Right lobe of liver (tissue), 6 donors: ENCODE results near the gene GZMA. TPM values are rescaled to one million over a fixed set of nuclear protein-coding genes. Genes with fewer than 3 reads are reported as not detected.
"Not testable (repeated sequence)": the region's sequence is repeated elsewhere in the genome, so short reads cannot be mapped to it uniquely, and the experiment has no call there.

ENCODE experiments used
- ATAC-seq, 4 donors: fragments of 200-7000 bp; cut with Tn5 transposase; one replicate each; pipeline ENCODE4 v1.9.1; 2020; ENCODE audit warnings: mild to moderate bottlenecking in 4 of 4, moderate library complexity in 4 of 4
- DNase-seq, 3 donors: peaks; one replicate each; pipeline ENCODE4 v3.0.0-alpha.2; 2020
- H3K27ac ChIP-seq, 3 donors: fragments of 200-600 bp; one replicate each; pipeline ENCODE4 v1.8.0; 2022
- H3K27me3 ChIP-seq, 2 donors: fragments of 200-600 bp; one replicate each; pipeline ENCODE4 v1.8.0; 2022
- H3K36me3 ChIP-seq, 4 donors: fragments of 200-600 bp; sonication (generic) in 1 of 4; one replicate each; pipeline versions ENCODE4 v1.5.1 to v1.8.0; 2017 to 2022; ENCODE audit warnings: control low read depth in 1 of 4
- H3K4me1 ChIP-seq, 4 donors: fragments of 200-600 bp; sonication (generic) in 1 of 4; one replicate each; pipeline versions ENCODE4 v1.5.1 to v1.8.0; 2017 to 2022; ENCODE audit warnings: control low read depth in 1 of 4
- H3K4me3 ChIP-seq, 3 donors: fragments of 200-600 bp; one replicate each; pipeline ENCODE4 v1.8.0; 2022
- H3K9me3 ChIP-seq, 4 donors: fragments of 200-600 bp; sonication (generic) in 1 of 4; one replicate each; pipeline versions ENCODE4 v1.5.1 to v1.8.0; 2017 to 2022; ENCODE audit warnings: control low read depth in 1 of 4
- POLR2A ChIP-seq: fragments of 450-650 bp; IDR thresholded peaks from one replicate; pipeline ENCODE4 v1.6.1; 2017; ENCODE audit warnings: antibody characterized with exemption, mild to moderate bottlenecking
- WGBS: methylation state at CpG from one replicate; pipeline ENCODE4 v1.1.6; 2018; ENCODE audit warnings: low coverage, low lambda C conversion rate; ENCODE audit not compliant: insufficient coverage; ENCODE audit errors: missing lambda C conversion rate; 5-methylcytosine and 5-hydroxymethylcytosine counted together
- intact Hi-C, 2 donors: fragments of 100-400 bp; cut with DNase I; formaldehyde crosslinking; loops; one replicate each; pipeline versions ENCODE4 v1.11.2 to v1.14.1; 2022
- total RNA-seq, 6 experiments: library from RNA; depleted of rRNA in 2 of 6; stranded (reverse); fragments of >200 nt in 2 of 6; fragmentation: NEBNext Ultra II Directional in 3 of 6; extraction: Animal tissue kit (Norgen Biotek cat#: 25700) in 3 of 6; gene quantifications; one replicate each; pipeline versions ENCODE4 v1.1.0 to v1.2.4, GENCODE V29; 2016 to 2023
- TF ChIP-seq, protein P1 (sequence below), 4 donors: fragments of 200-600 bp in 3 of 4; fragments of 450-650 bp in 1 of 4; IDR thresholded peaks; one replicate each; pipeline versions ENCODE4 v1.5.1 to v1.8.0; 2016 to 2022; ENCODE audit warnings: antibody characterized with exemption in 4 of 4, mild to moderate bottlenecking in 2 of 4
- donor health status: DM: no; HTN: yes; CAD: no.
- donor health status: DM: no; HTN: no; CAD: no.
- donor health status: DM: no; HTN: no; CAD: no.
- donor health status: DM: no; HTN: yes; CAD: no.
- donor health status: DM: no; HTN: yes; CAD: no.

The GZMA gene
- total RNA-seq, 6 experiments from 2014 or later, result 0.53 to 2.9 (median 1.8) TPM

DNA sequence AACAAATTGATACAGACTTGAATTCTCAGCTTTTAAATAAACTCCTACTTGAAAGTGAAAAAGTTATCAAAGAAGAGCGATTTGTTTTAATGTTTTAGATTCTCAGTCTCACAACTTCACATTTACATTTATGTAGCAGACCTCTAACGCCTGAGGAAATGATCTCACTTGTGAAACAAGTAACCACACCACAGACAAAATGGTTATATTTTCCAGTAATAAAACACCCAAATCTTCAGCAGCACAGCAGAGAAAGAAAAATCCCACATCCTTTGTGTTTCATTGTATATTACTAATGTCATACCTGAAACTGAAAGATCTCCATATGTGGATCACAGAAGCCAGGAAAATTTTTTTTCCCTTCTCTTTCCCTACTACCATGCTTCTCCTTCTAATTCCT, 29.8 kb upstream of the GZMA start:
- TF ChIP-seq POLR2A, result no peak
- TF ChIP-seq, protein P1, sequence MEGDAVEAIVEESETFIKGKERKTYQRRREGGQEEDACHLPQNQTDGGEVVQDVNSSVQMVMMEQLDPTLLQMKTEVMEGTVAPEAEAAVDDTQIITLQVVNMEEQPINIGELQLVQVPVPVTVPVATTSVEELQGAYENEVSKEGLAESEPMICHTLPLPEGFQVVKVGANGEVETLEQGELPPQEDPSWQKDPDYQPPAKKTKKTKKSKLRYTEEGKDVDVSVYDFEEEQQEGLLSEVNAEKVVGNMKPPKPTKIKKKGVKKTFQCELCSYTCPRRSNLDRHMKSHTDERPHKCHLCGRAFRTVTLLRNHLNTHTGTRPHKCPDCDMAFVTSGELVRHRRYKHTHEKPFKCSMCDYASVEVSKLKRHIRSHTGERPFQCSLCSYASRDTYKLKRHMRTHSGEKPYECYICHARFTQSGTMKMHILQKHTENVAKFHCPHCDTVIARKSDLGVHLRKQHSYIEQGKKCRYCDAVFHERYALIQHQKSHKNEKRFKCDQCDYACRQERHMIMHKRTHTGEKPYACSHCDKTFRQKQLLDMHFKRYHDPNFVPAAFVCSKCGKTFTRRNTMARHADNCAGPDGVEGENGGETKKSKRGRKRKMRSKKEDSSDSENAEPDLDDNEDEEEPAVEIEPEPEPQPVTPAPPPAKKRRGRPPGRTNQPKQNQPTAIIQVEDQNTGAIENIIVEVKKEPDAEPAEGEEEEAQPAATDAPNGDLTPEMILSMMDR (IDR thresholded peaks at IDR 0.05), result no peak
- DNase-seq, result no peak
- 39% methylated on average over 2 of the region's 2 CpGs for WGBS
- intact Hi-C loops, result no loop called here
- no peaks in the 10 kb centered on the region for H3K27me3 ChIP-seq
- H3K36me3 ChIP-seq, result no peaks in the 10 kb centered on the region
- H3K4me3 ChIP-seq, result no peak overlapping the region
- no peaks in the 10 kb centered on the region for H3K4me1 ChIP-seq
- H3K27ac ChIP-seq, result no peak overlapping the region
- no peak for ATAC-seq
- no peaks in the 10 kb centered on the region for H3K9me3 ChIP-seq

DNA sequence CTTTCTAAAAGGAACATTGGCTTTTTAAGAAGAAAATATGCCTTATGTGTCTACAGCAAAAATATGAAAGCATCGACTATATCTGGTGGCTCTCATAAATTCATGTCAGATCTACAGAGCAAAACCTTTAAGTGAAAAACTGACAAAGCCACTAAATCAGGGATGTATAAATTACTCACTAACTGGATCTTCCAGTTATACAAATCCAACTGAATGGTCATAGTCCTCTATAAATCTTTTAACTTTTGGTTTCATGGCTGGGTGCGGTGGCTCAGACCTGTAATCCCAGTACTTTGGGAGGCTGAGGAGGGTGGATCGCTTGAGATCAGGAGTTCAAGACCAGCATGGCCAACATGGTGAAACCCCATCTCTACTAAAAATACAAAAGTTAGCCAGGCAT, 29.2 kb upstream of the GZMA start:
- WGBS, result 83% methylated on average over 3 of the region's 3 CpGs
- TF ChIP-seq POLR2A, result no peak
- TF ChIP-seq, protein P1 (IDR thresholded peaks at IDR 0.05), result no peak
- H3K27ac ChIP-seq, result no peak overlapping the region

DNA sequence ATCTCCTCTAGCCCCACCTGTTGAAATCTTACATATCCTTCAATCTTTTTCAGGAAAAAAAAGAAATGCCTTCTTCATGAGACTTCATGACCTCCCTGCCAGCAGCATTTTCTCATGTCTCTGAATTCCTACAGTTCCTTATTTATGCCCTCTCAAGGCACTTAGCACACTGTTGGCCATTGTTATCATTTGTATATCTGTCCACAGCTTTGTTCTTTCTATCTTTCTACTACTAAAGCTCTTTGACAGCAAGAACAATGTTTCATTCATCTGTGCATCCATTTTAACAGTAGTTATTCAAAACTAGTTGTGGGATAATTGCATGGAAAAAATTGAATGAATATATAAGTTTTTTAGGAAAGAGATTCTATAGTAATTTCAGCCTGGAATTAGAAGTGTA, 20.9 kb upstream of the GZMA start:
- no peak for ATAC-seq
- no peaks in the 10 kb centered on the region for H3K4me1 ChIP-seq
- intact Hi-C loops, result no loop called here
- no peaks in the 10 kb centered on the region for H3K36me3 ChIP-seq
- no peak for DNase-seq
- H3K9me3 ChIP-seq, result no peaks in the 10 kb centered on the region
- no peaks in the 10 kb centered on the region for H3K27me3 ChIP-seq
- H3K4me3 ChIP-seq, result no peak overlapping the region
- TF ChIP-seq POLR2A, result no peak
- TF ChIP-seq, protein P1 (IDR thresholded peaks at IDR 0.05), result no peak
- no peak overlapping the region for H3K27ac ChIP-seq

More for the DNA sequence above, 29.2 kb upstream of the GZMA start:
- H3K27me3 ChIP-seq, result no peaks in the 10 kb centered on the region
- no peak overlapping the region for H3K4me3 ChIP-seq
- H3K9me3 ChIP-seq, result no peaks in the 10 kb centered on the region
- ATAC-seq, result no peak
- H3K4me1 ChIP-seq, result no peaks in the 10 kb centered on the region
- intact Hi-C loops, result no loop called here
- no peak for DNase-seq
- no peaks in the 10 kb centered on the region for H3K36me3 ChIP-seq

DNA sequence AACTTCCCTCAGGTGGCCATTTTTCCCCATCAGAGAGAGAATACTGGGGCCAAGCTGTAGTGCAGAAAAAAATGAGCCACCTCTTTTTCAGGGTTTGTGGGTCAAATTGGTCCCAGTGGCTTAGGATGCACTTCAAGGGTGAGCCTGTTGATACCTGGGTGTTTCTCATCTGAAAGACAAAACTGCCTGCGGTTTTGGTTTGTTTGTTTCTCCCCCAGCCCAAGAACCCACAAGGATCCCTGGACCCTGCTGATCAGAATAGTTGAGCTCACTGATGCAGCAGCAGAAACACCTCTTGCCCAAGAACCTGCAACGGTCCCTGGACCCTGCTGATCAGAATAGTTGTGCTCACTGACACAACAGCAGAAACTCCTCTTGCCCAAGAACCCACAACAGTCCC, 13.1 kb upstream of the GZMA start:
- H3K4me3 ChIP-seq, ATAC-seq, H3K27me3 ChIP-seq, H3K9me3 ChIP-seq, H3K27ac ChIP-seq, H3K36me3 ChIP-seq, DNase-seq, H3K4me1 ChIP-seq, intact Hi-C loops: not testable (repeated sequence)
- WGBS, result 56% methylated on average over 2 of the region's 2 CpGs

DNA sequence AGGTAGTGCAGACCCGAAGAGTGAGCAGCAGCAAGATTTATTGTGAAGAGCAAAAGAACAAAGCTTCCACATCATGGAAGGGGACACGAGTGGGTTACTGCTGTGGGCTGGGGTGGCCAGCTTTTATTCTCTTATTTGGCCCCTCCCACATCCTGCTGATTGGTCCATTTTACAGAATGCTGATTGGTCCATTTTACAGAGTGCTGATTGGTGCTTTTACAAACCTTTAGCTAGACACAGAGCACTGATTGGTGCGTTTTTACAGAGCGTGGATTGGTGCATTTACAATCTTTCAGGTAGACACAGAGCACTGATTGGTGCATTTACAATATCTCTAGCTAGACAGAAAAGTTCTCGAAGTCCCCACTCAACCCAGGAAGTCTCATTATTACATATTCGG, 11.4 kb upstream of the GZMA start:
- H3K36me3 ChIP-seq, H3K27ac ChIP-seq, H3K9me3 ChIP-seq, H3K4me1 ChIP-seq, H3K27me3 ChIP-seq, H3K4me3 ChIP-seq, ATAC-seq, DNase-seq, intact Hi-C loops: not testable (repeated sequence)
- 62% methylated on average over 4 of the region's 6 CpGs for WGBS

DNA sequence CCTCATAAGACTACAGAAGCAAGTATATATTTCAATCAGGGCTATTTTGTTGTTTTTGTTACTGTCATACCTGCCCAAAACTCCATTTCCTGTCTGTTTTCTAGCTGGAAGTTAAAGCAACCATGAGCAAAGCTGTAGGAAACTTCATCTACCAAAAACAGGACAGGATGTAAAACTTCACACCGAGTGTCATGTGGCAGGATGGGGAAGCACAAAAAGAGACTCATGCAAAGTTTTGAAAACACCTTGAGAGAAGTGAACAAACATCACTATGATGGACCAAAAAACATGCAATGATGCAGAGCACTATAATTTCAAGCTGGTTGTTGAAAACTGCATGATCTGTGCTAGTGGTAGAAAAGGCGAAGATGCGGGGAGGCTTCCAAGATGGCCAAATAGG, 6.3 kb upstream of the GZMA start:
- Histone ChIP-seq H3K27ac (no peak overlapping the region), H3K36me3 (no peaks in the 10 kb centered on the region), H3K9me3 (no peaks in the 10 kb centered on the region), H3K4me1 (no peaks in the 10 kb centered on the region), H3K27me3 (no peaks in the 10 kb centered on the region), H3K4me3 (no peak overlapping the region)
- TF ChIP-seq POLR2A, result no peak
- TF ChIP-seq, protein P1 (IDR thresholded peaks at IDR 0.05), result no peak
- intact Hi-C loops, result no loop called here
- DNase-seq, result no peak
- 45% methylated on average over 3 of the region's 3 CpGs for WGBS
- no peak for ATAC-seq
